A673 (cell line): ENCODE measurements around the gene NUDT17. TPM values are rescaled to one million over a fixed set of nuclear protein-coding genes. Genes with fewer than 3 reads are reported as not detected.

Experiments
- BruUV-seq: library from RNA; stranded (reverse); fragments of 400-500 nt; replicated peaks from 2 replicates; lab custom pipeline; 2021; lab: Mats Ljungman, UMichigan
- CTCF ChIA-PET: fragments of 300-600 bp; sonication (Branson Sonifier 250); formaldehyde crosslinking; loops from one replicate; lab custom pipeline; 2022; ENCODE audit warnings: antibody characterized with exemption; lab: Charles Lee
- POLR2A ChIA-PET: fragments of 300-600 bp; sonication (Branson Sonifier 250); formaldehyde crosslinking; loops from one replicate; lab custom pipeline; 2022; ENCODE audit warnings: antibody characterized with exemption; ENCODE audit not compliant: low non-redundant PET; lab: Charles Lee
- DNase-seq: peaks from one replicate; pipeline ENCODE4 v3.0.0-alpha.2; 2015; ENCODE audit warnings: low spot score
- H3K27ac ChIP-seq: fragments of 200-600 bp; sonication (generic); 2 replicates; pipeline ENCODE4 v1.5.1; 2016; ENCODE audit warnings: mixed run types, low read depth, mild to moderate bottlenecking, mixed read lengths, antibody characterized with exemption, low read length; ENCODE audit not compliant: poor library complexity, severe bottlenecking
- H3K27me3 ChIP-seq: fragments of 200-600 bp; sonication (generic); replicated peaks from 2 replicates; pipeline ENCODE4 v1.6.1; 2017; ENCODE audit warnings: mixed run types, low read depth, mild to moderate bottlenecking, mixed read lengths, antibody characterized with exemption, low read length; ENCODE audit not compliant: insufficient read depth, poor library complexity
- H3K36me3 ChIP-seq: fragments of 200-600 bp; sonication (generic); 2 replicates; pipeline ENCODE4 v1.6.1; 2016; ENCODE audit warnings: mixed run types, mild to moderate bottlenecking, mixed read lengths, antibody characterized with exemption, low read length; ENCODE audit not compliant: insufficient read depth, poor library complexity, severe bottlenecking
- H3K4me1 ChIP-seq: fragments of 200-600 bp; sonication (generic); 2 replicates; pipeline ENCODE4 v1.6.1; 2017; ENCODE audit warnings: mixed run types, mild to moderate bottlenecking, mixed read lengths, antibody characterized with exemption, low read length; ENCODE audit not compliant: insufficient read depth, poor library complexity, severe bottlenecking
- H3K4me3 ChIP-seq: fragments of 200-600 bp; sonication (generic); 2 replicates; pipeline ENCODE4 v1.5.1; 2016; ENCODE audit warnings: low read depth, mixed run types, mild to moderate bottlenecking, mixed read lengths, low read length; ENCODE audit not compliant: poor library complexity, severe bottlenecking
- H3K9me3 ChIP-seq: fragments of 200-600 bp; sonication (generic); 2 replicates; pipeline ENCODE4 v1.6.1; 2016; ENCODE audit warnings: mixed run types, low read depth, mild to moderate bottlenecking, mixed read lengths, antibody characterized with exemption, low read length; ENCODE audit not compliant: poor library complexity, severe bottlenecking
- CTCF ChIP-seq: fragments of 300-800, 200-600 bp; sonication (generic); conservative IDR thresholded peaks from 2 replicates; pipeline ENCODE4 v1.5.1; 2017; ENCODE audit warnings: low read depth, mild to moderate bottlenecking, antibody characterized with exemption, low read length, moderate library complexity, mixed read lengths
- EZH2 ChIP-seq: fragments of 200-600 bp; sonication (generic); IDR thresholded peaks from 2 replicates; pipeline ENCODE4 v1.6.1; 2017; ENCODE audit warnings: borderline replicate concordance, low read depth, mild to moderate bottlenecking, mixed read lengths, antibody characterized with exemption, low read length; ENCODE audit not compliant: poor library complexity, severe bottlenecking
- intact Hi-C: fragments of 100-400 bp; cut with micrococcal nuclease; formaldehyde crosslinking; loops from one replicate; pipeline ENCODE4 v1.10.0; 2022; ENCODE audit not compliant: unreplicated experiment
- total RNA-seq: library from RNA; stranded (reverse); gene quantifications from 2 replicates; pipeline ENCODE4 v1.2.3, GENCODE V29; 2021

NUDT17 gene
- total RNA-seq, 1 experiment from 2014 or later: 3.4 TPM

GRCh38 chr1:145891143-145891542 is 45.7 kb downstream of the NUDT17 start:
- H3K36me3 ChIP-seq: no peaks in the 10 kb centered on the region
- BruUV-seq: no TSS peak
- peaks cover 22% of the 10 kb centered on the region for H3K4me1 ChIP-seq
- intact Hi-C loops: loop anchor here (1.0 to 2.0 kb wide), 2 partner anchors 19 to 124 kb away; partner anchors contain the start of gene ITGA10
- H3K9me3 ChIP-seq: no peaks in the 10 kb centered on the region
- peak overlapping the region; percentile 54 for H3K27ac ChIP-seq
- H3K4me3 ChIP-seq: no peak overlapping the region
- CTCF ChIA-PET: interaction anchor here (0.9 to 2.5 kb wide), 6 partner anchors 17 to 88 kb away, joined by 3 to 14 read pairs (median 9); partner anchors contain the start of genes ANKRD34A, ITGA10, PIAS3 and POLR3GL
- H3K27me3 ChIP-seq: no peaks in the 10 kb centered on the region
- POLR2A ChIA-PET: no interaction called here
- DNase-seq: no peak
- no peak for TF ChIP-seq EZH2
- no peak for TF ChIP-seq CTCF

- DNase-seq: peak; percentile 96
- ChIA-PET POLR2A (no interaction called here), CTCF (interaction anchor here (0.6 to 2.5 kb wide), 15 partner anchors 10 to 154 kb away, joined by 3 to 14 read pairs (median 6); partner anchors contain the start of genes ANKRD34A, ITGA10, NUDT17 and PIAS3)
- H3K27me3 ChIP-seq: no peaks in the 10 kb centered on the region
- no peaks in the 10 kb centered on the region for H3K9me3 ChIP-seq
- BruUV-seq: no TSS peak
- TF ChIP-seq CTCF (peak; percentile 98), EZH2 (no peak)
- peak overlapping the region; percentile 54 for H3K27ac ChIP-seq
- peak overlapping the region; percentile 16 for H3K4me3 ChIP-seq
- H3K36me3 ChIP-seq: no peaks in the 10 kb centered on the region
- H3K4me1 ChIP-seq: peaks cover 20% of the 10 kb centered on the region
- intact Hi-C loops: loop anchor here (1.0 to 2.0 kb wide), 4 partner anchors 18 to 123 kb away; partner anchors contain the start of genes ITGA10 and PEX11B
Measured at GRCh38 chr1:145891587-145892485, 46.4 kb downstream of the NUDT17 start.

GRCh38 chr1:145892486-145893087 is 47.2 kb downstream of the NUDT17 start:
- CTCF ChIA-PET: interaction anchor here (0.6 to 2.5 kb wide), 14 partner anchors 10 to 155 kb away, joined by 3 to 14 read pairs (median 6); partner anchors contain the start of genes ANKRD34A, ITGA10, NUDT17 and PIAS3
- BruUV-seq: no TSS peak
- no peaks in the 10 kb centered on the region for H3K27me3 ChIP-seq
- no peaks in the 10 kb centered on the region for H3K36me3 ChIP-seq
- POLR2A ChIA-PET: no interaction called here
- H3K27ac ChIP-seq: peak overlapping the region; percentile 54
- no peak for TF ChIP-seq EZH2
- TF ChIP-seq CTCF: no peak
- DNase-seq: peak; percentile 53
- H3K4me3 ChIP-seq: peak overlapping the region; percentile 16
- intact Hi-C loops: loop anchor here (2.0 kb wide), 2 partner anchors 26 to 114 kb away; partner anchors contain the start of gene PEX11B
- H3K4me1 ChIP-seq: peaks cover 20% of the 10 kb centered on the region
- no peaks in the 10 kb centered on the region for H3K9me3 ChIP-seq
